ENCODE data around the gene IGSF5.
"Not testable (repeated sequence)": the region's sequence is repeated elsewhere in the genome, so short reads cannot be mapped to it uniquely, and the experiment has no call there.

The IGSF5 gene

GRCh38 chr21:39739531-39739930 is 5.5 kb upstream of the IGSF5 start:
- not testable (repeated sequence) for DNase-seq

GRCh38 chr21:39742561-39742960 is 2.4 kb upstream of the IGSF5 start:
- not testable (repeated sequence) for DNase-seq

GRCh38 chr21:39745332-39745731 is 349 bp downstream of the IGSF5 start:
- DNase-seq = not testable (repeated sequence)

- no peak for DNase-seq
Measured at GRCh38 chr21:39750670-39751069, 5.7 kb downstream of the IGSF5 start.

- no peak for DNase-seq
Measured at GRCh38 chr21:39754811-39755210, 9.8 kb downstream of the IGSF5 start.

- no peak for DNase-seq
Measured at GRCh38 chr21:39756285-39756684, 11.3 kb downstream of the IGSF5 start.

GRCh38 chr21:39763272-39763970 is 18.4 kb downstream of the IGSF5 start:
- no peak for DNase-seq

- DNase-seq = no peak
Measured at GRCh38 chr21:39774227-39774626, 29.2 kb downstream of the IGSF5 start.

- no peak for DNase-seq
Measured at GRCh38 chr21:39775816-39776215, 30.8 kb downstream of the IGSF5 start.

GRCh38 chr21:39776589-39776988 is 31.6 kb downstream of the IGSF5 start:
- no peak for DNase-seq

- DNase-seq = no peak
Measured at GRCh38 chr21:39781331-39781730, 36.3 kb downstream of the IGSF5 start.

GRCh38 chr21:39788383-39788782 is 43.4 kb downstream of the IGSF5 start:
- no peak for DNase-seq

GRCh38 chr21:39796466-39796865 is 51.5 kb downstream of the IGSF5 start:
- no peak for DNase-seq

- DNase-seq = no peak
Measured at GRCh38 chr21:39799178-39799577, 54.2 kb downstream of the IGSF5 start.

GRCh38 chr21:39800311-39800710 is 55.3 kb downstream of the IGSF5 start:
- no peak for DNase-seq

- DNase-seq = no peak
Measured at GRCh38 chr21:39802217-39802616, 57.2 kb downstream of the IGSF5 start.

GRCh38 chr21:39803393-39803792 is 58.4 kb downstream of the IGSF5 start:
- no peak for DNase-seq

GRCh38 chr21:39804240-39804639 is 59.3 kb downstream of the IGSF5 start:
- DNase-seq = no peak

GRCh38 chr21:39805983-39806382 is 61.0 kb downstream of the IGSF5 start:
- no peak for DNase-seq

GRCh38 chr21:39807738-39808137 is 62.8 kb downstream of the IGSF5 start:
- DNase-seq = no peak

- DNase-seq = no peak
Measured at GRCh38 chr21:39809936-39810335, 65.0 kb downstream of the IGSF5 start.

- no peak for DNase-seq
Measured at GRCh38 chr21:39812983-39813382, 68.0 kb downstream of the IGSF5 start.

- no peak for DNase-seq
Measured at GRCh38 chr21:39818557-39818956, 73.6 kb downstream of the IGSF5 start.

- DNase-seq = no peak
Measured at GRCh38 chr21:39822042-39822441, 77.1 kb downstream of the IGSF5 start.

GRCh38 chr21:39825250-39825649 is 80.3 kb downstream of the IGSF5 start:
- DNase-seq = no peak
